Liver (tissue), 3 donors: ENCODE data around the gene MDN1.

ENCODE experiments used
- CTCF ChIP-seq: fragments of 150-350 bp; IDR thresholded peaks from 2 replicates; pipeline ENCODE4 v1.5.1; 2017; ENCODE audit warnings: improper control_type of control experiment, low read depth, low read length; ENCODE audit not compliant: missing input control
- EGR1 ChIP-seq, 2 donors: IDR thresholded peaks; 2 replicates each; pipeline ENCODE4 v1.6.1; 2016 to 2018; ENCODE audit warnings: antibody characterized with exemption in 2 of 2, low read depth in 2 of 2
- GABPA ChIP-seq, 2 donors: IDR thresholded peaks in 1 of 2; conservative IDR thresholded peaks in 1 of 2; 2 replicates each; pipeline ENCODE4 v1.6.1; 2016; ENCODE audit warnings: antibody characterized with exemption in 2 of 2, mild to moderate bottlenecking in 1 of 2, moderate library complexity in 1 of 2
- HNF4G ChIP-seq: IDR thresholded peaks from 2 replicates; pipeline ENCODE4 v1.6.1; 2016; ENCODE audit warnings: antibody characterized with exemption
- JUND ChIP-seq, 2 donors: IDR thresholded peaks; 2 replicates each; pipeline ENCODE4 v1.6.1; 2016; ENCODE audit warnings: antibody characterized with exemption in 2 of 2
- MAX ChIP-seq: IDR thresholded peaks from 2 replicates; pipeline ENCODE4 v1.6.1; 2016; ENCODE audit warnings: antibody characterized with exemption
- RAD21 ChIP-seq, 2 donors: IDR thresholded peaks; 2 replicates each; pipeline ENCODE4 v1.6.1; 2016; ENCODE audit warnings: antibody characterized with exemption in 2 of 2, mild to moderate bottlenecking in 2 of 2
- TF ChIP-seq, protein P1 (sequence below): IDR thresholded peaks from 2 replicates; pipeline ENCODE4 v1.6.1; 2016; ENCODE audit warnings: antibody characterized with exemption, mild to moderate bottlenecking
- TF ChIP-seq, protein P2 (sequence below): IDR thresholded peaks from 2 replicates; pipeline ENCODE4 v1.6.1; 2016; ENCODE audit warnings: antibody characterized with exemption
- donor health status: healthy.
- donor health status: healthy.

DNA sequence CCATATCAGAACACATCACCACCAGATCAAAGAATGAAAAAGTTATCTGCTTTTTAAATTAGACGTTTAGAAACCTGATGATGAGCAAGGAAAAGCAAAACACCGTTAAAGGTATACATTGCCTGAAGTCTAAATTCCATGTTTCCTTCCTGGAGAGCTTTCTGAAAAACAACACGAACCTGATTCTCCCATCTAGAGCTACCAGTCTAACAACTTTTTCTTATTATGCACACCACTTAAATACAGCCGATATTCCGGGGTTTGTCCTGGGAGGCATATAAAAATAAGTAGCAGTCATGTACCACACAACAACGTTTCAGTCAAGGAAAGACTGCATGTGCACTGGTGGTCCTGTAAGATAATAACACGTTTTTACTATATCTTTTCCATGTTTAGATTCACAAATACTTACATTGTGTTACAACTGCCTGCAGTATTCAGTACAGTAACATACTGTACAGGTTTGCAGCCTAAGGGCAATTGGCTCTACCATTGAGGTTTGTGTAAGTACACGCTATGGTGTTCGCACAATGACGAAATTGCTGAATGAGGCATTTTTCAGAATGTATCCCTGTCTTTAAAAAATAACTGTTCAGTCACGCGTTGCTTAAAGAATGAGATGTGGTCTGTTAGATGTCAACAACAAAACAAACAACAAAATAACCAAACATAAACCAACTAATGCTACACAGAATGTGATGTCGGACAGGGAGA lies 162.0 kb downstream of the MDN1 start:
- TF ChIP-seq, protein P1, sequence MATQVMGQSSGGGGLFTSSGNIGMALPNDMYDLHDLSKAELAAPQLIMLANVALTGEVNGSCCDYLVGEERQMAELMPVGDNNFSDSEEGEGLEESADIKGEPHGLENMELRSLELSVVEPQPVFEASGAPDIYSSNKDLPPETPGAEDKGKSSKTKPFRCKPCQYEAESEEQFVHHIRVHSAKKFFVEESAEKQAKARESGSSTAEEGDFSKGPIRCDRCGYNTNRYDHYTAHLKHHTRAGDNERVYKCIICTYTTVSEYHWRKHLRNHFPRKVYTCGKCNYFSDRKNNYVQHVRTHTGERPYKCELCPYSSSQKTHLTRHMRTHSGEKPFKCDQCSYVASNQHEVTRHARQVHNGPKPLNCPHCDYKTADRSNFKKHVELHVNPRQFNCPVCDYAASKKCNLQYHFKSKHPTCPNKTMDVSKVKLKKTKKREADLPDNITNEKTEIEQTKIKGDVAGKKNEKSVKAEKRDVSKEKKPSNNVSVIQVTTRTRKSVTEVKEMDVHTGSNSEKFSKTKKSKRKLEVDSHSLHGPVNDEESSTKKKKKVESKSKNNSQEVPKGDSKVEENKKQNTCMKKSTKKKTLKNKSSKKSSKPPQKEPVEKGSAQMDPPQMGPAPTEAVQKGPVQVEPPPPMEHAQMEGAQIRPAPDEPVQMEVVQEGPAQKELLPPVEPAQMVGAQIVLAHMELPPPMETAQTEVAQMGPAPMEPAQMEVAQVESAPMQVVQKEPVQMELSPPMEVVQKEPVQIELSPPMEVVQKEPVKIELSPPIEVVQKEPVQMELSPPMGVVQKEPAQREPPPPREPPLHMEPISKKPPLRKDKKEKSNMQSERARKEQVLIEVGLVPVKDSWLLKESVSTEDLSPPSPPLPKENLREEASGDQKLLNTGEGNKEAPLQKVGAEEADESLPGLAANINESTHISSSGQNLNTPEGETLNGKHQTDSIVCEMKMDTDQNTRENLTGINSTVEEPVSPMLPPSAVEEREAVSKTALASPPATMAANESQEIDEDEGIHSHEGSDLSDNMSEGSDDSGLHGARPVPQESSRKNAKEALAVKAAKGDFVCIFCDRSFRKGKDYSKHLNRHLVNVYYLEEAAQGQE = no peak
- TF ChIP-seq, protein P2, sequence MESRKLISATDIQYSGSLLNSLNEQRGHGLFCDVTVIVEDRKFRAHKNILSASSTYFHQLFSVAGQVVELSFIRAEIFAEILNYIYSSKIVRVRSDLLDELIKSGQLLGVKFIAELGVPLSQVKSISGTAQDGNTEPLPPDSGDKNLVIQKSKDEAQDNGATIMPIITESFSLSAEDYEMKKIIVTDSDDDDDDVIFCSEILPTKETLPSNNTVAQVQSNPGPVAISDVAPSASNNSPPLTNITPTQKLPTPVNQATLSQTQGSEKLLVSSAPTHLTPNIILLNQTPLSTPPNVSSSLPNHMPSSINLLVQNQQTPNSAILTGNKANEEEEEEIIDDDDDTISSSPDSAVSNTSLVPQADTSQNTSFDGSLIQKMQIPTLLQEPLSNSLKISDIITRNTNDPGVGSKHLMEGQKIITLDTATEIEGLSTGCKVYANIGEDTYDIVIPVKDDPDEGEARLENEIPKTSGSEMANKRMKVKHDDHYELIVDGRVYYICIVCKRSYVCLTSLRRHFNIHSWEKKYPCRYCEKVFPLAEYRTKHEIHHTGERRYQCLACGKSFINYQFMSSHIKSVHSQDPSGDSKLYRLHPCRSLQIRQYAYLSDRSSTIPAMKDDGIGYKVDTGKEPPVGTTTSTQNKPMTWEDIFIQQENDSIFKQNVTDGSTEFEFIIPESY = no peak
- no peak for TF ChIP-seq CTCF
- TF ChIP-seq RAD21 (IDR thresholded peaks at IDR 0.05) = no peak
- no peak for TF ChIP-seq GABPA (IDR thresholded peaks at IDR 0.05 in 1 of 2, conservative IDR thresholded peaks at IDR 0.05 in 1 of 2)
- no peak for TF ChIP-seq HNF4G
- no peak for TF ChIP-seq JUND (IDR thresholded peaks at IDR 0.05)
- TF ChIP-seq MAX = no peak
- no peak for TF ChIP-seq EGR1 (IDR thresholded peaks at IDR 0.05; ENCODE audit: low read depth in 2 of 2)
